ENCODE measurements around the gene PLEKHO2.

GRCh38 chr15:64911311-64912186 lies 69.8 kb downstream of the PLEKHO2 start, which contains the start of gene ANKDD1A:
- TF ChIP-seq, protein P1, sequence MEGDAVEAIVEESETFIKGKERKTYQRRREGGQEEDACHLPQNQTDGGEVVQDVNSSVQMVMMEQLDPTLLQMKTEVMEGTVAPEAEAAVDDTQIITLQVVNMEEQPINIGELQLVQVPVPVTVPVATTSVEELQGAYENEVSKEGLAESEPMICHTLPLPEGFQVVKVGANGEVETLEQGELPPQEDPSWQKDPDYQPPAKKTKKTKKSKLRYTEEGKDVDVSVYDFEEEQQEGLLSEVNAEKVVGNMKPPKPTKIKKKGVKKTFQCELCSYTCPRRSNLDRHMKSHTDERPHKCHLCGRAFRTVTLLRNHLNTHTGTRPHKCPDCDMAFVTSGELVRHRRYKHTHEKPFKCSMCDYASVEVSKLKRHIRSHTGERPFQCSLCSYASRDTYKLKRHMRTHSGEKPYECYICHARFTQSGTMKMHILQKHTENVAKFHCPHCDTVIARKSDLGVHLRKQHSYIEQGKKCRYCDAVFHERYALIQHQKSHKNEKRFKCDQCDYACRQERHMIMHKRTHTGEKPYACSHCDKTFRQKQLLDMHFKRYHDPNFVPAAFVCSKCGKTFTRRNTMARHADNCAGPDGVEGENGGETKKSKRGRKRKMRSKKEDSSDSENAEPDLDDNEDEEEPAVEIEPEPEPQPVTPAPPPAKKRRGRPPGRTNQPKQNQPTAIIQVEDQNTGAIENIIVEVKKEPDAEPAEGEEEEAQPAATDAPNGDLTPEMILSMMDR (IDR thresholded peaks at IDR 0.05), result no peak
- TF ChIP-seq POLR2A (IDR thresholded peaks at IDR 0.05), result no peak
